ENCODE results near the gene EZH2. TPM values are rescaled to one million over a fixed set of nuclear protein-coding genes. Genes with fewer than 3 reads are reported as not detected.

Gene EZH2
- 21.1 to 25.4 TPM (median 22.2 TPM) in 5 replicates for total RNA-seq (2022; extraction: Qiagen RNA extraction)

GRCh38 chr7:148884049-148884298, at the start of gene EZH2:
Gene EZH2 (minus strand): TSS chr7:148884291. CDS start chr7:148847298, 36,993 bp downstream.

Other genes starting within 250 kb of the EZH2 start
- 55.6 to 63.9 TPM (median 58.4 TPM) in 5 replicates for gene CUL1, start 185.4 kb downstream of the EZH2 start, total RNA-seq (2022; extraction: Qiagen RNA extraction)
- gene PDIA4, start 144.2 kb upstream of the EZH2 start, total RNA-seq (2022; extraction: Qiagen RNA extraction) = 164 to 194 TPM (median 179 TPM) in 5 replicates
- 5.5 to 7.0 TPM (median 6.6 TPM) in 5 replicates for gene ZNF786, start 206.4 kb upstream of the EZH2 start, total RNA-seq (2022; extraction: Qiagen RNA extraction)
- gene ZNF425, start 242.0 kb upstream of the EZH2 start, total RNA-seq (2022; extraction: Qiagen RNA extraction) = 0.97 to 1.5 TPM (median 0.98 TPM) in 5 replicates

Measured in A549 treated with CORT108297 at 1 μM for 4 hours (cell line).